ENCODE measurements around the gene AGBL4.

The AGBL4 gene

GRCh38 chr1:49252917-49253316 is 770.8 kb downstream of the AGBL4 start:
- TF ChIP-seq CTCF (IDR thresholded peaks at IDR 0.05) = no peak
- H3K27ac ChIP-seq = no peak overlapping the region

DNA sequence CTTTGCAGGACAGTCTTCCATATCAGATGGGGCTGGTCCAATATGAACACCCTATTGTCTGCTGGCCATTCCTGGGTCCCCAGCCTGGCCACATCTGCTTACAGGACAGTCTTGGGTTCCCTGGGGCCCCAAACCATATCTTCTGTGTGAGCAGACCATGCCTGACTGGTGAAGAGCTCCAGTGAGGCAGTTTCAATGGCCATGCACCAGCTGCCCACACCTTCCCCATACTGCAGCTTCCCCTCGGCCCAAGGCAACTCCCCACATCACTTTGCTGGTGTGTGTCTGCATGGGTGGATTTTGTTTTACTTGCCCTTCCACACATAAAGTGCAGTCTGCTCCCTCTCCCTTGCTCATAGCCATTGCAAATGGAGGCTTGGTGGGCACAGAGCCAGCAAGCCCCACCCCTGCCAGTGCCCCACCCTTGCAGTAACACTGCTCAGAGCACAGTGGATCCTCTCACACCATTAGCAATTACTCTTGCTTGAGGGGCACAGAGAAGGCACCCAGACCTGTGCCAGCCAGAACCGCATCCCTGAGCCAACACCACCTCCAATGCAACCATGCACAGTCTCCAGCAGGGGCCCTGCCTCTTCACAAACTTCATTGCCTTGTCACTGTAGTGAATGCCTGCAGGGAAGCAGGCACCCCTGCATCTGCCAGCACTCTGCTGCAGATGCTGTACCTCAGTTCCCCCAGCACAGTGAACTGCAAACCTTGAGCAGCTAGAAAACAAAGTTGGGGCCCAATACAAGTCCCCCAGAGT is 772.6 kb downstream of the AGBL4 start:
- H3K27ac ChIP-seq = no peak overlapping the region
- TF ChIP-seq ZFX (IDR thresholded peaks at IDR 0.05; ENCODE audit: borderline replicate concordance) = no peak
- TF ChIP-seq CTCF (IDR thresholded peaks at IDR 0.05) = no peak

- TF ChIP-seq CTCF (IDR thresholded peaks at IDR 0.05) (no peak), ZFX (IDR thresholded peaks at IDR 0.05; ENCODE audit: borderline replicate concordance) (no peak)
- H3K27ac ChIP-seq = no peak overlapping the region
Measured at GRCh38 chr1:49240709-49241221, 783.0 kb downstream of the AGBL4 start.

DNA sequence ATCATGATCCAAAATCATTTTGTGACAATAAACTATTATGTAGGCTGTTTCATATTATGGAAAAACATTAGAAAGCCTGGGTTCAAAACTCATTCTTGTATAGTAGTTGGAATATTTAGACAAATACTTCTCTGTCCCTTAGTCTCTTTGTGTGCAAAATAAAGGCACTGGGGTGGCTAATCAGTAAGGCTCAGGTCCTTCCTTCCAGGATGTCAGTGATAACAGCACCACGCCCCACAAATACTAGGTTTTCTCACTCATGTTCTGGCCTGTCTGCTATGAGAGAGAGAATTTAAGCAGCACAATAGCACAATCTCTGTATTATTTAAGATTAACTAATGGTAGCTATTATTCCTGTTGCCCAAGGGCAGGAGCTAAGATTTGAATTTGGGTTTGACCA is 788.8 kb downstream of the AGBL4 start:
- TF ChIP-seq CTCF (IDR thresholded peaks at IDR 0.05) (no peak), ZFX (IDR thresholded peaks at IDR 0.05; ENCODE audit: borderline replicate concordance) (no peak)

DNA sequence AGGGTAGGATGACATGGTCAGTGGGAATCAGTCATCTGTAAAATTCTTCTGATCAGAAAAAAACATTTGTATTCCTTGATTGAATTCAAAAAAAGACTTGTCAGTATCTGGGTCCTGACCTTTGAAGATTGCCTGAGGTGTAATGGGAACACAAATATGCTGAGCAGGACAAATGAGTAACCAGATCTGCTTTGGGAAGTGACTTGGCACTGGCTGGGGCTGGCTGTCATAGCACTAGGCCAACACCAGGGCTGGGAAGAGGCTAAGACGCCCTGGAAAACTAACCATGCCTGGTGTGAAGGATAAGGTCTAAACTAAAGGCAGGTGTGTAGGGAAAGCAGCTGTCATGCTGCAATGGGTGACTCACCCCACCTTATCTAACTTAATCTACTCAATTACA is 794.2 kb downstream of the AGBL4 start:
- no peak overlapping the region for H3K27ac ChIP-seq
- TF ChIP-seq ZFX (IDR thresholded peaks at IDR 0.05; ENCODE audit: borderline replicate concordance) (no peak), CTCF (IDR thresholded peaks at IDR 0.05) (peak; percentile 34)

More for the DNA sequence above, 788.8 kb downstream of the AGBL4 start:
- H3K27ac ChIP-seq = no peak overlapping the region

GRCh38 chr1:49226758-49227157 is 797.0 kb downstream of the AGBL4 start:
- no peak for TF ChIP-seq ZFX (IDR thresholded peaks at IDR 0.05; ENCODE audit: borderline replicate concordance)
- TF ChIP-seq CTCF (IDR thresholded peaks at IDR 0.05) = no peak
- no peak overlapping the region for H3K27ac ChIP-seq

GRCh38 chr1:49225464-49225863 is 798.3 kb downstream of the AGBL4 start:
- no peak overlapping the region for H3K27ac ChIP-seq
- TF ChIP-seq ZFX (IDR thresholded peaks at IDR 0.05; ENCODE audit: borderline replicate concordance) (no peak), CTCF (IDR thresholded peaks at IDR 0.05) (no peak)

All from 22Rv1 (cell line).